Neuronal stem cell (in vitro differentiated cells): ENCODE measurements around the gene BCR.
A peak's percentile ranks its signal among the peaks of the same experiment; 100 is the strongest.

ENCODE experiments used
- DNase-seq: peaks from one replicate; pipeline ENCODE4 v3.0.0-alpha.2; 2013; ENCODE audit warnings: low spot score
- H2AFZ ChIP-seq: one replicate; pipeline ENCODE4 v1.6.1; 2013; ENCODE audit warnings: mild to moderate bottlenecking, low read length, inconsistent platforms
- H2AK5ac ChIP-seq: 2 replicates; pipeline ENCODE4 v1.6.1; 2013; ENCODE audit warnings: low read depth, mild to moderate bottlenecking, inconsistent platforms, low read length, moderate library complexity, mixed read lengths
- H2BK120ac ChIP-seq: 2 replicates; pipeline ENCODE4 v1.6.1; 2013; ENCODE audit warnings: low read depth, mild to moderate bottlenecking, inconsistent platforms, low read length, moderate library complexity, mixed read lengths
- H2BK12ac ChIP-seq: one replicate; pipeline ENCODE4 v1.6.1; 2013; ENCODE audit warnings: low read length, inconsistent platforms
- H2BK15ac ChIP-seq: 2 replicates; pipeline ENCODE4 v1.6.1; 2013; ENCODE audit warnings: mild to moderate bottlenecking, low read length, inconsistent platforms, mixed read lengths
- H2BK5ac ChIP-seq: one replicate; pipeline ENCODE4 v1.6.1; 2013; ENCODE audit warnings: inconsistent platforms, mild to moderate bottlenecking, low read length, moderate library complexity
- H3K14ac ChIP-seq: one replicate; pipeline ENCODE4 v1.6.1; 2013; ENCODE audit warnings: low read length, inconsistent platforms
- H3K18ac ChIP-seq: 2 replicates; pipeline ENCODE4 v1.6.1; 2013; ENCODE audit warnings: low read length, inconsistent platforms
- H3K23ac ChIP-seq: 2 replicates; pipeline ENCODE4 v1.6.1; 2013; ENCODE audit warnings: low read depth, mild to moderate bottlenecking, mixed read lengths, low read length, inconsistent platforms; ENCODE audit not compliant: poor library complexity
- H3K27ac ChIP-seq: replicated peaks from 3 replicates; pipeline ENCODE4 v1.5.1; 2013; ENCODE audit warnings: low read length, inconsistent platforms
- H3K27me3 ChIP-seq, 3 experiments: 2 replicates each; pipeline ENCODE4 v1.6.1; 2013; ENCODE audit warnings: low read length in 3 of 3, mild to moderate bottlenecking in 2 of 3, inconsistent platforms in 1 of 3, low read depth in 1 of 3, mixed read lengths in 1 of 3, moderate library complexity in 1 of 3; ENCODE audit not compliant: control insufficient read depth in 3 of 3, insufficient read depth in 3 of 3
- H3K36me3 ChIP-seq, 2 donors: replicated peaks in 1 of 2; 2 replicates each; pipeline ENCODE4 v1.6.1; 2013; ENCODE audit warnings: low read length in 2 of 2; ENCODE audit not compliant: control insufficient read depth in 2 of 2, insufficient read depth in 2 of 2
- H3K4ac ChIP-seq: 2 replicates; pipeline ENCODE4 v1.6.1; 2013; ENCODE audit warnings: inconsistent platforms, mild to moderate bottlenecking, low read length, moderate library complexity
- H3K4me1 ChIP-seq, 2 donors: 1 replicate in 1 of 2; 2 replicates in 1 of 2; pipeline ENCODE4 v1.6.1; 2013; ENCODE audit warnings: low read length in 2 of 2, low read depth in 1 of 2; ENCODE audit not compliant: control insufficient read depth in 2 of 2, insufficient read depth in 1 of 2
- H3K4me2 ChIP-seq: one replicate; pipeline ENCODE4 v1.6.1; 2013; ENCODE audit warnings: mild to moderate bottlenecking, low read length, inconsistent platforms; ENCODE audit not compliant: insufficient read depth, poor library complexity, severe bottlenecking
- H3K4me3 ChIP-seq, 2 donors: 2 replicates each; pipeline ENCODE4 v1.5.1; 2013; ENCODE audit warnings: low read length in 2 of 2, mild to moderate bottlenecking in 2 of 2, inconsistent platforms in 1 of 2, moderate library complexity in 1 of 2
- H3K79me1 ChIP-seq: one replicate; pipeline ENCODE4 v1.6.1; 2013; ENCODE audit warnings: low read depth, mild to moderate bottlenecking, inconsistent platforms, low read length, moderate library complexity
- H3K9ac ChIP-seq: one replicate; pipeline ENCODE4 v1.6.1; 2013; ENCODE audit warnings: mild to moderate bottlenecking, low read depth, low read length, inconsistent platforms; ENCODE audit not compliant: poor library complexity
- H3K9me3 ChIP-seq, 2 donors: replicated peaks in 1 of 2; 2 replicates each; pipeline versions ENCODE3 to v1.6.1; 2013; ENCODE audit warnings: low read length in 2 of 2, mild to moderate bottlenecking in 2 of 2, inconsistent platforms in 1 of 2, low read depth in 1 of 2, mixed read lengths in 1 of 2, moderate library complexity in 1 of 2; ENCODE audit not compliant: control insufficient read depth in 2 of 2, insufficient read depth in 1 of 2
- H4K8ac ChIP-seq: one replicate; pipeline ENCODE4 v1.6.1; 2013; ENCODE audit warnings: low read depth, mild to moderate bottlenecking, inconsistent platforms, low read length, moderate library complexity
- H4K91ac ChIP-seq: one replicate; pipeline ENCODE4 v1.6.1; 2013; ENCODE audit warnings: low read length, low read depth, mild to moderate bottlenecking, inconsistent platforms; ENCODE audit not compliant: poor library complexity
- WGBS, 2 donors: extraction: QIAGEN DNeasy Blood & Tissue Kit; methylation state at CpG; one replicate each; pipeline ENCODE4 v1.1.7; 2013; ENCODE audit warnings: missing lambda C conversion rate in 2 of 2, mixed read lengths in 1 of 2; ENCODE audit not compliant: insufficient read length in 2 of 2, insufficient replicate concordance in 1 of 2; ENCODE audit errors: extremely low coverage in 2 of 2; 5-methylcytosine and 5-hydroxymethylcytosine counted together

Gene BCR

GRCh38 chr22:23263651-23264555 lies 83.6 kb downstream of the BCR start:
- Histone ChIP-seq H3K9me3 (peaks cover 0 to 2% of the 10 kb centered on the region in 2 donors), H2BK15ac (no peak overlapping the region), H2BK5ac (no peak overlapping the region), H3K4ac (no peak overlapping the region), H3K4me2 (no peak overlapping the region), H3K27ac (no peak overlapping the region), H3K36me3 (peaks cover 39 to 85% of the 10 kb centered on the region in 2 donors), H3K4me3 (no peak overlapping the region), H3K14ac (no peak overlapping the region), H3K9ac (no peak overlapping the region), H2AK5ac (peak overlapping the region; percentile 43), H3K27me3 (no peaks in the 10 kb centered on the region), H3K18ac (no peak overlapping the region), H3K23ac (peak overlapping the region; percentile 86), H4K8ac (no peak overlapping the region), H2BK12ac (peak overlapping the region; percentile 30), H2BK120ac (no peak overlapping the region), H4K91ac (no peak overlapping the region), H2AFZ (no peak overlapping the region), H3K4me1 (peaks cover 1 to 2% of the 10 kb centered on the region in 2 donors), H3K79me1 (peaks cover 8% of the 10 kb centered on the region)
- no CpG with 5 or more reads among the region's 20 CpGs for WGBS, 2 donors
- no peak for DNase-seq

GRCh38 chr22:23264610-23265367 lies 84.5 kb downstream of the BCR start:
- H3K4me2 ChIP-seq = no peak overlapping the region
- H3K9me3 ChIP-seq = peaks cover 0 to 2% of the 10 kb centered on the region in 2 donors
- H2AFZ ChIP-seq = no peak overlapping the region
- H3K4me3 ChIP-seq = no peak overlapping the region
- DNase-seq = no peak
- no CpG with 5 or more reads among the region's 19 CpGs for WGBS, 2 donors
- no peak overlapping the region for H4K8ac ChIP-seq
- H2BK120ac ChIP-seq = no peak overlapping the region
- no peak overlapping the region for H2AK5ac ChIP-seq
- no peak overlapping the region for H3K27ac ChIP-seq
- H3K27me3 ChIP-seq = no peaks in the 10 kb centered on the region
- H4K91ac ChIP-seq = no peak overlapping the region
- peaks cover 8% of the 10 kb centered on the region for H3K79me1 ChIP-seq
- H3K18ac ChIP-seq = no peak overlapping the region
- no peak overlapping the region for H2BK5ac ChIP-seq
- H3K4me1 ChIP-seq = peaks cover 4 to 7% of the 10 kb centered on the region in 2 donors
- H3K14ac ChIP-seq = no peak overlapping the region
- no peak overlapping the region for H3K4ac ChIP-seq
- no peak overlapping the region for H2BK15ac ChIP-seq
- peaks cover 36 to 88% of the 10 kb centered on the region in 2 donors for H3K36me3 ChIP-seq
- H2BK12ac ChIP-seq = no peak overlapping the region
- peak overlapping the region; percentile 91 for H3K23ac ChIP-seq
- no peak overlapping the region for H3K9ac ChIP-seq

GRCh38 chr22:23265368-23265700 lies 85.0 kb downstream of the BCR start:
- Histone ChIP-seq H3K27me3 (no peaks in the 10 kb centered on the region), H3K4me1 (peaks cover 4 to 10% of the 10 kb centered on the region in 2 donors), H2AFZ (no peak overlapping the region), H4K91ac (no peak overlapping the region), H3K9ac (no peak overlapping the region), H3K4me2 (no peak overlapping the region), H3K18ac (no peak overlapping the region), H2AK5ac (no peak overlapping the region), H3K4me3 (no peak overlapping the region), H3K79me1 (peaks cover 8% of the 10 kb centered on the region), H2BK15ac (no peak overlapping the region), H3K23ac (peak overlapping the region; percentile 91), H4K8ac (no peak overlapping the region), H3K14ac (no peak overlapping the region), H2BK5ac (no peak overlapping the region), H3K4ac (no peak overlapping the region), H3K9me3 (peaks cover 0 to 2% of the 10 kb centered on the region in 2 donors), H3K27ac (no peak overlapping the region), H2BK12ac (no peak overlapping the region), H2BK120ac (no peak overlapping the region), H3K36me3 (peaks cover 36 to 88% of the 10 kb centered on the region in 2 donors)
- WGBS, 2 donors = no CpG with 5 or more reads among the region's 7 CpGs
- DNase-seq = no peak

GRCh38 chr22:23266780-23267179 lies 86.5 kb downstream of the BCR start:
- Histone ChIP-seq H4K8ac (no peak overlapping the region), H2BK5ac (no peak overlapping the region), H3K9me3 (peaks cover 0 to 2% of the 10 kb centered on the region in 2 donors), H2AFZ (no peak overlapping the region), H2BK12ac (no peak overlapping the region), H3K4me3 (no peak overlapping the region), H2BK15ac (no peak overlapping the region), H3K79me1 (peaks cover 8% of the 10 kb centered on the region), H3K23ac (peak overlapping the region; percentile 8), H3K4me2 (no peak overlapping the region), H4K91ac (no peak overlapping the region), H2BK120ac (no peak overlapping the region), H3K36me3 (peaks cover 34 to 88% of the 10 kb centered on the region in 2 donors), H2AK5ac (no peak overlapping the region), H3K27me3 (no peaks in the 10 kb centered on the region), H3K27ac (no peak overlapping the region), H3K4me1 (peaks cover 4 to 13% of the 10 kb centered on the region in 2 donors), H3K9ac (no peak overlapping the region), H3K4ac (no peak overlapping the region), H3K18ac (no peak overlapping the region), H3K14ac (no peak overlapping the region)
- WGBS, 2 donors = no CpG with 5 or more reads among the region's 4 CpGs
- no peak for DNase-seq
